Activated CD8-positive, alpha-beta memory T cell treated with anti-CD3 and anti-CD28 coated beads for 1 hour (primary cell): Measurements from ENCODE around the gene VPS4B.
A peak's percentile ranks its signal among the peaks of the same experiment; 100 is the strongest.
"Not testable (repeated sequence)": the region's sequence is repeated elsewhere in the genome, so short reads cannot be mapped to it uniquely, and the experiment has no call there.

Experiments
- DNase-seq, 2 donors: peaks; one replicate each; pipeline ENCODE4 v3.0.0-alpha.2; 2020; ENCODE audit warnings: low read depth in 1 of 2; ENCODE audit errors: extremely low read depth in 1 of 2

Gene VPS4B

DNA sequence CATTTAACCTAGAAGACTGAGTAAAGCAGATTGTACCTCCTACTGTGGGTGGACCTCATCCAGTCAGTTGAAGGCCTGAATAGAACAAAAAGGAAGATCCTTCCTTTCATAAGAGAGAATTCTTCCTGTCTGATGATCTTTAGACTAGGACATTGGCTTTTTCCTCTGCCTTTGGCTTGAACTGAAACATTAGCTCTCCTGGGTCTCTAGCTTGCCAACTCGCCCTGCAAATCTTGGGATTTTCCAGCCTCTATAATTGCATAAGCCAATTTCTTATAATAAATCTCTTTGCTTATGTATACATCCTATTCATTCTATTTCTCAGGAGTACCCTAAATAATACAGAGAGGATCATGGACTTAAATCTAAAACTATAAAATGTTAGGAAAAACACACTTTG is 49.1 kb downstream of the VPS4B start:
- DNase-seq: no peak

DNA sequence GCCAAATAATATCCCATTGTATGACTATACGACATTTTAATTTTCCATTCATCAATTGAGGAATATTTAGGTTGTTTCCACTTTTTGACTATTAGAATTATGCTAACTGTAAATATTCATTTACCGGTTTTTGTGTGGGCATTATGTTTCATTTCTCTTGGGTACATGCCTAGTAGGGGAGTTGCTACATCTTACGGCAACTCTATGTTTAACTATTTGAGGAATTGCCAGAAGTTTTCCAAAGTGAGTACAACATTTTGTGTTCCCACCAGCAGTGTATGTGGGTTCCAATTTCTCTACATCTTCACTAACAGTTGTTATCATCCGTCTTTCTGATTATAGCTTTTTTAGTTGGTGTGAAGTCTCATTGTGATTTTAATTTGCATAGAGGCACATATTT is 53.7 kb downstream of the VPS4B start:
- DNase-seq: no peak

DNA sequence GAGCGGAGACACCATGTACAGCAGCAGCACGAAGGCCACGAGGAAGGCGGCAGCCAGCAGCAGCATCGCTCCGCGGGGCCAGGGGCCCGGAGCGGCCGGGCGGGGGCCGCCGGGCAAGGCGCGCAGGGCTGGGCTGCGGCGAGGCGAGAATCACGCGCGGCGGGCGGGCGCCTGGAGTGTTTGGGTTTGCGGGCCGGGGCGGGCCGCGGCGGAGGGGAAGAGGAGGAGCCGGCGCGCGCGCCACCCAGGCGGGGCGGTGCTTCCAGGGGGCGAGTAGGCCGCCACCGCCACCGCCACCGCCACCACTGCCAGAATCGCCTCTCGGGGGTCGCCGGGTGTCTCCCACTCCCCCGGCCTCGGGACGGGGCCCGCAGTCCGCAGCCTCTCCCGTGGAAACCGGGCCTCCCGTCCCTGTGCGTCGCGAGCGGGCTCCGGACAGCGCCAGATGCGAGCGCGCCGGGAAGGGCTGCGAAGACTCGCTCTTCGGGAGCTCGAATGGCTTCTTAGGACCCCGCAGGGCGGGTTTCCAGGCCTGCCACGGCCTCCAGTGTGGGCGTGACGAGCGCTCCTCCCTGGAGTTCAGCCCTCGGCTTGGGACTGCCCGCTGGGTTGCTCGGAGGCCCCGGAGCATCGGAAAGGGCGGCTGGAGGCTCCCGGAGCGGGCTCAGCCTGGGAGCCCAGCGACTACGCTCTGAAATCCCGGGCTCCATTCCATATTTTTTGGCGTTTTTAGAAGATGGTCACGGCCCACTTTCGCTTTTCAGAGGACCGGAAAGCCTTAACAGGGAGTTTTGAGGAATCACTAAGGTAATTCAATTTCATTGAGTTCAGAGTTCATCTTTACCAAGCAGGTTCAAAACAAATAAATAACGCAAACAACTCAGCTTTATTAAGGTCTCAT is 55.0 kb downstream of the VPS4B start, which contains the start of gene KDSR:
Gene KDSR, minus strand, starts transcription at position 154 of the 901 bp plus-strand sequence. Its CDS starts 88 bp downstream, at position 66.
- DNase-seq: peak; percentile 26 to 70

DNA sequence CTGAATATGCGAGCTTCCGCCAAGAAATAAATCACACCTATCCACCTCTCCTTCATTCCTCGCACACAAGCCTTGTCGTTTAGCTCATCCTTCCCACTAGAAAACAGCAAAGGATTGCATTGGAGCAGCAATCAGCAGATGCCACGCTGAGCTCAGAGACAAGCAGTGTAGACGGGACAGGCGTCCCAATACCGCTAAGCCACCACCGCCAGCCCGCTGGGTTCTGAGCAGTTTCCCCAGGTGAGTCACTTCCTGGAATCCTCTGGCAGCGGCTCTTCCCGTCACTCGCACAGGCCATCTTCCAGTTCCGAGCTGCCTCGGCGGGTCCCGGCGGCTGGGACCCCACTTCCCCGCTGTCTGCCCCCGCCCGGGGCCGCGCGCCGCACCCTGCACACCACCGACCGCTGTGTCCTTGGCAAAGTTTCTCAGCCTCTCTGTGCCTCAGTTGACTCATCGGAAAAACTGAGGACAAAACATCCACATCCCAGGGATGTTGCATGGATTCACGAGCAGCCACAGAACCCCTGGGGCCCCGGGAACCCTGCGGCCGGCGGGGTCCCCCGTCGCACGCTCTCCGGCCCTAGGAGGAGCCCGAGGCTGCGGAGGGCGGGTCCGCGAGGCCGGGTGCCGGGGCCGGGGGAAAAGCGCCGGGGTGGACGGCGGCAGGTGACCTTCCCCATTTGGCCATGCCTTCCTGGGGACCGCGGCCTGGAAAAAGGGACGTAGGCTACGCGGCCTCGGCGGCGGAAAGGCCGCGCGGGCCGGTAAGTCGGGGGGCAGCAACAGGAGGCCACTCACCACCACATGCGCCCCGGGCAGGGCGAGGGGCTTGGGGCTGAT is 55.8 kb downstream of the VPS4B start:
- peak; percentile 33 to 39 for DNase-seq

DNA sequence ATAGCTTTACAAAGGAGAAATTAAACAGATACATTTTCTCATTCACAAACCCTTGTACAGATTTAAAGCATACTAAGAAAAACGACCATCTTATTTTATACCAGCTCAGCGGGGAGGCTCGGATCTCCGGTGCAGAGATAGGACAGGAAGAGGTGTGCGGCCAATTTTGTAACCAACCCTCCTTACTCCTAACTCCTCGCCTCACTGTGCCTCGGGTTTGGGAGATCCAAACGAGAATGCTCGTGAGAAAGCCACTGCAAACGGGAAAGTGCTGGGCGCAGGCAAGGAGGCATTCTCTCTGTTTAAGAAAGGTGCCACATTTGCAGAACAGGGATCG is 56.4 kb downstream of the VPS4B start:
- DNase-seq: no peak

DNA sequence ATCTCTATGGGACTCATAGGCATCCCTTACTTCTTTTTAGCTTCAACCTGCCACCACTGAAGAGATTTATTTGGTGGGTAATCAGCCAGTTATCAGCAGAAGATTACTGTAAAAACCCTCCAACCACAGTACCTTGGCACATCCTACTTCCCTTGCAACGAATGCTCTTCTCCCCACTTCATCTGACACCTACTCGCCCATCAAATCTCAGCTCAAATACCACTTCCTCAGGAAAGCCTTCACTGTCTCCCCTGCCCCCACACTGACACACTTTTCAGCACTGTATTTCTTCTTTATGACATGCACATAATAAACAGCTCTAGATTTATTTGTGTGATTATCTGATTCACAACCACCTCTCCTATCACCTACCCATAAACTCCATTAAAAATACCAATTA is 58.3 kb downstream of the VPS4B start:
- DNase-seq: no peak

DNA sequence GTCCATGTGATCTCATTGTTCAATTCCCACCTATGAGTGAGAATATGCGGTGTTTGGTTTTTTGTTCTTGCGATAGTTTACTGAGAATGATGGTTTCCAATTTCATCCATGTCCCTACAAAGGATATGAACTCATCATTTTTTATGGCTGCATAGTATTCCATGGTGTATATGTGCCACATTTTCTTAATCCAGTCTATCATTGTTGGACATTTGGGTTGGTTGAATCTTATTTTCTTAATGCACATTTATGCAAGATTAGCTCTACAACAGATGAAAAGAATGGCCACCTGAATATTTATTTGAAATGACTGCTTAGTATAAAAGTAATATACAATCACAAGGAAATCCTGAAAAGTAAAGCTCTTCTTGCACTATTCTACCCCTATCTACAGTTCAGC is 58.9 kb downstream of the VPS4B start:
- DNase-seq: not testable (repeated sequence)

DNA sequence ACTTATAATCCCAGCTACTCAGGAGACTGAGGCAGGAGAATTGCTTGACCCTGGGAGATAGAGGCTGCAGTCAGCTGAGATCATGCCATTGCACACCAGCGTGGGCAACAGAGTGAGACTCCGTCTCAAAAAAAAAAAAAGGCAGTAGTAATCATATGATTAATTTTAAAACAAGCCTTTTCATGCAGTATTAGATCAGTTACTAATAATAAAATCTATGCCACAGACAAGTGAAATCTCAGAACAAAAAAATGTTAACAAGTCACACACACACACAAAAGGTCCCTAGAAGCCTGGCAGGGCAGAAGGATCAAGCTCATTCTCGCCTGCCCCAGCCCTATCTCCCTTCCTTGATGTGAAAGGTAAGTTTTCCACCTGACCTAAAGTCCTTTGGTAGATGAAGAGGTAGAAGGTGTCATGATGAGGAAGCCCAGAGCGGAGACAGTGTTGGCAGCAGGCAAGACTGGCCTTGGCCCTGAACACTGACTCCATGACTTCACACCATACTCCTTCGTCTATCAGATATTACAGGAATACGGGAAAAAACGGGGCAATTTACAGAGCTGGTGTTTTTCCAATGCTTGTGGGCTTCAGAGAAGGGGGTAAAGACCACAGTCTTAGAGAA is 65.9 kb downstream of the VPS4B start:
- DNase-seq: no peak

DNA sequence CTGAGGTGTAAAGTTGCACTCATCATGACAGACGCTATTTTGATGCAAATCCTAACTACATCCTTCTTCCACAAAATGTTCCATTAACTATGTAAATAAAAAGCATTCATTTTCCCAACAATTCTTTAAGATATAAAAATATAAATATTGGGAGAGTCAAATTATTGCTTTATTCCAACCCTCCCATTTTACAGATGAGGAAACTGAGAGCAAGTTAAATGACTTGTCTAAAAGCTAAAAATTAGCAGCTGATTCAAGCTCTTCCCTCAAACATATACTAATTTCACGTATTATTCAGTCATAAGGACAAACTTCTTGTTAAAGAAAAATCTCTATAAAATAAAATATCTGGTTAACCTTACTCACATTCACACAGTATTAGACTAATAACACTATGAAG is 72.0 kb downstream of the VPS4B start:
- DNase-seq: no peak

DNA sequence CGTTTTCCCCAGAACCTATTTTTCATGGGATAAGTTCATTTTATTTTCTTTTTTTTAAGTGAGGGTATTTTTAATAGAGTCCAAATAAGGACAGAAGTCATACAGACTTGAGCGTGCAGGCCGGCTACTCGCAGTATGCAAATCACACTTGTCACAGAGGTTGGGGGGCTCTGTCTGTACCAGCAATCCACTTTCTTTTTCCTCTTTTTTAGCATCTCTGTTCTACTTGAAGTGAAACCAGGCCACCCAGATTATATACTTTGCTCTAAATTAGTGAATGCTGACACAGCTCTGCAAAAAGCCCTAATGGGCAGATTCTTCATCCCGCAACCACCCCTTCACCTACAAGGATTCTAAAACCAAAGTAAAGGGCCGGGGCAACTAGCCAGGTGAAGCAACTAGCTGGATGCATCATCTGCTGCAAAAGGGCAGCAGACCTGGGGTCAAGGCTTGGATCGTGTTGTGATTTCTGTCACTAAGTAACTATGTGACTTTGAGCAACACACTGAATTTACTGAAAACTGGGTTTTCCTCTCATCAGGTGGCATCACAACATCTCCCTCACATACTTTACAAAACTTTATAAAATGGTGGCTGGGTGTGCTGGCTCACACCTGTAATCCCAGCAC is 73.7 kb downstream of the VPS4B start:
- no peak for DNase-seq

DNA sequence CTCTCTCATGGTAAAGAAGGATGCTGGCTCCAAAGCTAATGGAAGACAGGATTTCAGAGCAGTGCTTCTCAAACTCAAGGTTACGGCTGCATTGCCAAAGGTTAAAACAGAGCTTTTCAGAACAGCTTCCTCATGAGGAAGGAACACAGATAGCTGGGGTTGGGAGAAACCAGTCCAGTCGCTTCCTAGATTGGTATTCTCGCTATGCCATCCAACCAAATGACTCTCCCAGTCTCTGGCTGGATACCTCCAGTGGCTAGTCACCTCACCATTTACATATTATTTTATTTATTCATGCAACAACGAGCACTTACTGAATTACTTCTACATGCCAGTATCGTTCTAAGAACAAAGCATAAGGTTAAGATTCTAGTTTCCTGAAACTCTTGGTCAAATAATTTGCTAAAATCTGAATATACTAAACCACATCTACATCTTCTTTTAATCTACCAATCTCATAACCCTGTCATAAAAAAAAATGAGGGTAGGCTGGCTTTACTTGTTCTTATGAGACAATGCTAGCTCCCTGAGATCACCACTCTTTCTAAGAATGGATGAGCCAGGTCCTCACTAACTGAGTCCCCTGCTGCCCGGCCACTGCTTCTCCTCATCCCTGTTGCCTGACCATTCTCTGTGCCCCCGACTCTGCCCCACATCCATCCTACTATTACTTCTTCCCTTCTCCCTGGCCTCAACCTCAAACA is 75.6 kb downstream of the VPS4B start:
- DNase-seq: no peak

DNA sequence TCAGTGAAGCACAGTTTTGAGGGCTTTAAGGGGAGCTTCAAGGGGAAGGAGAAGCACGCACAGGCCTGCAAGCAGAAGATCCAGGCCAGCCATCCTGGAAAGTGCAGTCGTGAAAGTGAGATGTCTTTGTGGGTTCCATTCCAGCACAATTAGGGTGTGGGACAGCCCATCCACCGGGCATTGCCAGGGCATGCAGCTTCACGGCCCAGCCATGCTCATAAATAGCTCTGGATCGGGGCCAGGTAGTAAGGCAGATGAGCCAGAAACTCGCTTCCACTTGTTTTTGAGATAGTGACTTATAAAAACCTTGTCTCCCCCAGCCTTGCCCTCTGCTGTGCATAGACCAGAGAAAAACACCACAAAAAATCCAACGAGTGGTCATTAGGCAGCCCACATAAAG is 76.2 kb downstream of the VPS4B start:
- no peak for DNase-seq

DNA sequence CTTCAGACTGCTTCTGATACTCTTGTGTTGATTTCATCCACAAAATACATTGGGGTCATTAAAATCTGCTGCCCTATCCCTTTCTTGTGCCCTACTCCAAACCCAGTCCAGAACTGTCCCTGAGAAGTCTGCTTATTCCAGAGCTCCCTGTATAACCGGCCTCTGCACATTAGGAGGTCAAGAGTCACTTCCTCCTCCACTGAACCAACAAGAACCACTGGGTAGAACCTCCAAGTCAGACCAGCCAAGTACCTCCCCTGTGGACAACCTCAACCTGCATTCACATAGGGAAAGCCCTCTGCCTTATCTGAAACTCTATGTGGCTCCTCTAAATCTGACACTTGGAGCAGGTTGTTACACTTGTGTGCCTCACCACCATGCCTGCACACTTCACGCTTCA is 77.4 kb downstream of the VPS4B start:
- no peak for DNase-seq

DNA sequence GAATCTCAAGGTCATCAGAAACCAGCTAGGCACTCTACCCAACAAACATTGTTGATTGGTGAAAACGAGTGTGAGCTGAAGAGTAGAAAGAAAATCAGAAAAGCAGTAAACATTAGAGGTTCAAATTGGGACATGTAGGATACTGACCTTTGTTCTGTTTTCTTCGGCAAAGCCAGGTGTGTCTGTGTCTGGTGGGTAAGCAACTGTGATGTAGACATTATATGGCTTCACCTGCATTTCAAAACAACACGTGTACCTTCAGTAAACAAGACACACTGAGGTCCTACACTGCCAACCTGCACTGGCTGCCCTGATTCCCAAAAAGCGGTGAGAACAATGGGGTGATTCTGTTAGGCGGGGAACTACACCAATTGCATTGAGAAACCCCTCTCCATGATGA is 78.0 kb downstream of the VPS4B start:
- no peak for DNase-seq

DNA sequence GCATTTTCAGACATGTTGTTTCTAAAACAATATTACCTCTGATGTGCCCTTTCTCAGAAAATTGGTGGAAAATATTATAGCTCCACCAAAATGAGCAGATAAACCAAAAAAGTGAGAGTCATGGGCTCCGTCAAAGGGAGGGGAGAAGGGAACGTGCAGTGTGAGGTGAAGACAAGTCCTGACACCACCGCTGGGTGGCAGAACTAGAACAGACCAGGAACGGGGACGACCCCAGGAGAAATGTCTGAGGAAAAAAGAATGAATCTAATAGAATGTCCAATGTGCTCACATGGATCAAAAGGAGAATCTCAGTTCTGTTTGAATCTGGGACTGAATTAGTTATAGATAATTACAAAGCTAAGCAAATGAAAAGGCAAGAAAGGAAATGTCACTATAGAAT is 80.1 kb downstream of the VPS4B start:
- DNase-seq: no peak

DNA sequence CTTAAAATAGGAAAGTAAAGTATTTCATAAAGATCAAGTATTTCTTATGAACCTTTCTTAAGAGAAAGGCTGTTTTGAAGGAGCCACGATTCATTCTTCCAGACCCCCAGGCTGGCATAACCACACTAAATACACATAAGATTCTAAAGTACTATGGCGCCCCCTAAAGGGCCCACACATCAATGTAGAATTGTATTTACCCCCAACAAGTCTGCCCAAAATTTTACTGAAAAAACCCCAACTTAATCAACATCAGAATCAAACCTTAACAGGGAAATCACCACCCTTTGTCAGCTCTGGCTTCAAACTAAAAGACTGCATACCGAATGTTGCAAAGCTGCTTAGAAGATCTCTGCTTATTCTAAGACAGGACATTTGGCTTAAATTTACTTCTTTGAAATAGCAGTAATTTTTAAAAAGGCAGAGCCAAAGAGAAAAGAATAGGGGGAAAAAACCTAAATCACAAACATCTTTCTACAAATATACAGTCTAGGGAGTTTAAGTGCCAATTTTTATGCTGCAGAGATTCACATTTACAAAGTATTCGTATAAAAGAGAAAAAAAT is 82.3 kb downstream of the VPS4B start:
- DNase-seq: peak in 1 of 2 donors; percentile 14
